HG03432 (cell line): Measurements from ENCODE around the gene MXI1.
A peak's percentile ranks its signal among the peaks of the same experiment; 100 is the strongest.
"Not testable (repeated sequence)": the region's sequence is repeated elsewhere in the genome, so short reads cannot be mapped to it uniquely, and the experiment has no call there.

Experiments
- ATAC-seq: cut with Tn5 transposase; IDR thresholded peaks from one replicate; pipeline ENCODE4 v1.9.1; 2021; ENCODE audit warnings: mild to moderate bottlenecking, moderate library complexity; ENCODE audit not compliant: unreplicated experiment

The MXI1 gene

GRCh38 chr10:110233846-110234245 lies 26.4 kb downstream of the MXI1 start:
- ATAC-seq: no peak

- no peak for ATAC-seq
These were observed 30.6 kb downstream of the MXI1 start for GRCh38 chr10:110237894-110238480.

- ATAC-seq: no peak
These were observed 32.5 kb downstream of the MXI1 start for GRCh38 chr10:110239892-110240291.

GRCh38 chr10:110241407-110241806 lies 34.0 kb downstream of the MXI1 start:
- peak; percentile 66 for ATAC-seq

GRCh38 chr10:110241841-110242240 lies 34.4 kb downstream of the MXI1 start:
- ATAC-seq: peak; percentile 33

- no peak for ATAC-seq
These were observed 35.1 kb downstream of the MXI1 start for GRCh38 chr10:110242511-110242910.

GRCh38 chr10:110244550-110244949 lies 37.1 kb downstream of the MXI1 start:
- no peak for ATAC-seq

GRCh38 chr10:110247833-110248232 lies 40.4 kb downstream of the MXI1 start:
- ATAC-seq: not testable (repeated sequence)

GRCh38 chr10:110249489-110249888 lies 42.1 kb downstream of the MXI1 start:
- ATAC-seq: peak; percentile 71

- ATAC-seq: peak; percentile 85
These were observed 44.0 kb downstream of the MXI1 start for GRCh38 chr10:110251392-110251791.

- ATAC-seq: no peak
These were observed 44.7 kb downstream of the MXI1 start for GRCh38 chr10:110252151-110252550.

- no peak for ATAC-seq
These were observed 47.1 kb downstream of the MXI1 start for GRCh38 chr10:110254467-110254866.

GRCh38 chr10:110258542-110258941 lies 51.1 kb downstream of the MXI1 start:
- ATAC-seq: no peak

GRCh38 chr10:110259317-110259716 lies 51.9 kb downstream of the MXI1 start:
- ATAC-seq: no peak

GRCh38 chr10:110260746-110261477 lies 53.5 kb downstream of the MXI1 start:
- no peak for ATAC-seq

GRCh38 chr10:110263164-110263563 lies 55.8 kb downstream of the MXI1 start:
- no peak for ATAC-seq

- no peak for ATAC-seq
These were observed 58.3 kb downstream of the MXI1 start for GRCh38 chr10:110265573-110266193.

GRCh38 chr10:110267276-110267675 lies 59.9 kb downstream of the MXI1 start:
- no peak for ATAC-seq

- peak; percentile 63 for ATAC-seq
These were observed 61.0 kb downstream of the MXI1 start for GRCh38 chr10:110268442-110268841.

GRCh38 chr10:110268971-110269370 lies 61.6 kb downstream of the MXI1 start:
- no peak for ATAC-seq

- peak; percentile 56 for ATAC-seq
These were observed 62.2 kb downstream of the MXI1 start for GRCh38 chr10:110269374-110270318.
